PC-3 (cell line): ENCODE results near the gene FUT4. TPM values are rescaled to one million over a fixed set of nuclear protein-coding genes. Genes with fewer than 3 reads are reported as not detected.

ENCODE experiments used
- ATAC-seq: fragments of 200-7000 bp; cut with Tn5 transposase; 2 replicates; pipeline ENCODE4 v1.9.1; 2020; ENCODE audit warnings: mild to moderate bottlenecking, moderate library complexity
- BruUV-seq: library from RNA; stranded (reverse); fragments of 400-500 nt; replicated peaks from 2 replicates; lab custom pipeline; 2021; lab: Mats Ljungman, UMichigan
- CTCF ChIA-PET: fragments of 300-600 bp; sonication (Branson Sonifier 250); formaldehyde crosslinking; loops from one replicate; lab custom pipeline; 2022; ENCODE audit warnings: antibody characterized with exemption; lab: Charles Lee
- POLR2A ChIA-PET: fragments of 300-600 bp; sonication (Branson Sonifier 250); formaldehyde crosslinking; loops from one replicate; lab custom pipeline; 2022; ENCODE audit warnings: antibody characterized with exemption; ENCODE audit not compliant: unreplicated experiment; lab: Charles Lee
- DNase-seq: peaks from one replicate; pipeline ENCODE4 v3.0.0-alpha.2; 2015
- H2AFZ ChIP-seq: fragments of 300-600 bp; sonication (generic); 2 replicates; pipeline ENCODE4 v1.6.0; 2016; ENCODE audit warnings: antibody characterized with exemption, low read length
- H3F3A ChIP-seq: fragments of 300-600 bp; sonication (generic); one replicate; pipeline ENCODE4 v1.6.0; 2017; ENCODE audit warnings: antibody characterized with exemption, low read length, control low read depth, mild to moderate bottlenecking; ENCODE audit not compliant: unreplicated experiment
- H3K27ac ChIP-seq: fragments of 300-600 bp; sonication (generic); 2 replicates; pipeline ENCODE4 v1.5.1; 2016; ENCODE audit warnings: mild to moderate bottlenecking, low read length
- H3K27me3 ChIP-seq: fragments of 300-600 bp; sonication (generic); 2 replicates; pipeline ENCODE4 v1.6.1; 2016; ENCODE audit warnings: low read length, mixed read lengths
- H3K36me3 ChIP-seq: fragments of 300-600 bp; sonication (generic); 2 replicates; pipeline ENCODE4 v1.6.1; 2016; ENCODE audit warnings: low read depth, mixed run types, low read length, mixed read lengths
- H3K4me1 ChIP-seq: fragments of 300-600 bp; sonication (generic); 2 replicates; pipeline ENCODE4 v1.5.1; 2016; ENCODE audit warnings: low read length; ENCODE audit not compliant: insufficient read depth
- H3K4me2 ChIP-seq: fragments of 300-600 bp; sonication (generic); 2 replicates; pipeline ENCODE4 v1.6.0; 2016; ENCODE audit warnings: low read length
- H3K4me3 ChIP-seq: fragments of 300-600 bp; sonication (generic); 2 replicates; pipeline ENCODE4 v1.5.1; 2016; ENCODE audit warnings: mild to moderate bottlenecking, low read length, mixed read lengths
- H3K79me2 ChIP-seq: fragments of 300-600 bp; sonication (generic); 2 replicates; pipeline ENCODE4 v1.6.1; 2017; ENCODE audit warnings: low read length, mixed read lengths
- H3K9ac ChIP-seq: fragments of 300-600 bp; sonication (generic); 2 replicates; pipeline ENCODE4 v1.6.0; 2016; ENCODE audit warnings: mild to moderate bottlenecking, low read length
- H3K9me2 ChIP-seq: fragments of 300-600 bp; sonication (generic); replicated peaks from 2 replicates; pipeline ENCODE4 v1.6.1; 2016; ENCODE audit warnings: mixed run types, low read length, mixed read lengths
- H3K9me3 ChIP-seq: fragments of 300-600 bp; sonication (generic); 2 replicates; pipeline ENCODE4 v1.6.1; 2016; ENCODE audit warnings: low read length, mixed read lengths
- H4K20me1 ChIP-seq: fragments of 300-600 bp; sonication (generic); 2 replicates; pipeline ENCODE4 v1.6.1; 2016; ENCODE audit warnings: low read length, mixed read lengths
- EZH2 ChIP-seq: fragments of 300-600 bp; sonication (generic); IDR thresholded peaks from one replicate; pipeline ENCODE4 v1.6.1; 2017; ENCODE audit warnings: antibody characterized with exemption, mild to moderate bottlenecking, low read length; ENCODE audit not compliant: unreplicated experiment
- EZH2phosphoT487 ChIP-seq: fragments of 300-600 bp; sonication (generic); IDR thresholded peaks from 2 replicates; pipeline ENCODE4 v1.6.1; 2018; ENCODE audit warnings: mild to moderate bottlenecking, antibody characterized with exemption, low read length, borderline replicate concordance
- intact Hi-C: fragments of 100-400 bp; cut with micrococcal nuclease; formaldehyde crosslinking; loops from 2 replicates; pipeline ENCODE4 v1.9.0; 2023
- total RNA-seq: library from RNA; depleted of rRNA; stranded (reverse); fragments of >200 nt; gene quantifications from 2 replicates; pipeline ENCODE4 v1.2.3, GENCODE V29; 2014
- TF ChIP-seq, protein P1 (sequence below): fragments of 300-600 bp; sonication (generic); conservative IDR thresholded peaks from 2 replicates; pipeline ENCODE4 v1.5.1; 2017; ENCODE audit warnings: antibody characterized with exemption, low read depth, mild to moderate bottlenecking, low read length

Gene FUT4
- total RNA-seq, 1 experiment from 2014 or later, result 2.8 TPM

DNA sequence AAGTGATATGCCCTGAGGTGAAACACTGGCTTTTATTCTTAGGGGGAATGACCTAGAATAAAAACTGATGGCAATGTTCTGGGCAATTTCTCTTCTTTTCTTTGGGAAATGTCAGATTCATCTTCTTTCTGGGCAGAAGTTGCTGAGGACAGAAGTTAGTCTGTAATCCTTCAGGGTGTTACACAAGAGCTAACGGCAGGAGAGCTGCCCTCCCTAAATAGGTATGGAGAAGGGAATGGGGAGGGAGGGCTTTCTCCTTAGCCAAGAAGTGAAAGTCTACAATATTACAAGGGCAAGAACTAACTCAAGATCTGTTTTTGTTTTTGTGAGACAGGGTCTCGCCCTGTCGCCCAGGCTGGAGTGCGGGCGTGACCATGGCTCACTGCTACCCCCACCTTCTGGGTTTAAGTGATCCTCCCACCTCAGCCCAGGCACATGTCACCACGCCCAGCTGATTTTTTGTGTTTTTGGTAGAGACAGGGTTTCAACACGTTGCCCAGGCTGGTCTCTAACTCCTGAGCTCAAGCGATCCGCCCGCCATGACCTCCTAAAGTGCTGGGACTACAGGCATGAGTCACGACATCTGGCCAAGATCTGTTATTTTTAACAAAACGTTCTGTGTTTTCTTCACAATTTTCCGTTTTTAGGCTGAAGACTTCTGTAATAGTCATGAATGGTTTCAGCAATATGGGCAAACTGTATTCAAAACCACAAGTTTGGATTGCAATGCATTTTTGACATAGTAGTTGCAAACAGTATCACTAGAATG, 30.7 kb downstream of the FUT4 start:
- Histone ChIP-seq H3K27me3 (peaks cover 9% of the 10 kb centered on the region; the same call in 1 of the 2 replicates), H3K27ac (no peak overlapping the region)
- ATAC-seq, result no peak

DNA sequence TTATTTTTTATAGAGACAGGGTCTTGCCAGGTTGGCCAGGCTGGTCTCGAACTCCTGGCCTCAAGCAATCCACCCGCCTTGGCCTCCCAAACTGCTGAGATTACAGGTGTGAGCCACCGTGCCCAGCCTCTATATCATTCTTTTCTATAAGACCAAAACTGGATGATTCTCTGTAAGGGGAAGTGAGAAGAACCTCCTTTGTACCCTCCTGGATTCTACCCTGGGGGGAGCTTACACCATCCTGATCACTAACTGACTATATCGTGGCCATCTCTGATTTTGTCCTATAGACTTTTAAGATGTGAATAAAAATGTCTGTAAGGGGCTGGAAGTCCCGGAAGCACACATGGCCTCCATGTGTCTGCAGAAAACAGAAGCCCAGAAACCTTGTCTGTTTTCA, 32.6 kb downstream of the FUT4 start:
- Histone ChIP-seq H3K4me1 (no peaks in the 10 kb centered on the region), H3K4me2 (no peak overlapping the region), H3K9me3 (no peaks in the 10 kb centered on the region), H3K9me2 (no peaks in the 10 kb centered on the region), H3K9ac (no peak overlapping the region), H3K27ac (no peak overlapping the region), H3K79me2 (no peaks in the 10 kb centered on the region), H3K36me3 (no peaks in the 10 kb centered on the region), H3K27me3 (peaks cover 9% of the 10 kb centered on the region; the same call in 1 of the 2 replicates), H3K4me3 (no peak overlapping the region), H2AFZ (no peak overlapping the region), H4K20me1 (no peaks in the 10 kb centered on the region), H3F3A (no peaks in the 10 kb centered on the region)
- intact Hi-C loops, result no loop called here
- no TSS peak for BruUV-seq
- ChIA-PET POLR2A (no interaction called here), CTCF (no interaction called here)
- DNase-seq (no peak), ATAC-seq (no peak)
- TF ChIP-seq, protein P1, sequence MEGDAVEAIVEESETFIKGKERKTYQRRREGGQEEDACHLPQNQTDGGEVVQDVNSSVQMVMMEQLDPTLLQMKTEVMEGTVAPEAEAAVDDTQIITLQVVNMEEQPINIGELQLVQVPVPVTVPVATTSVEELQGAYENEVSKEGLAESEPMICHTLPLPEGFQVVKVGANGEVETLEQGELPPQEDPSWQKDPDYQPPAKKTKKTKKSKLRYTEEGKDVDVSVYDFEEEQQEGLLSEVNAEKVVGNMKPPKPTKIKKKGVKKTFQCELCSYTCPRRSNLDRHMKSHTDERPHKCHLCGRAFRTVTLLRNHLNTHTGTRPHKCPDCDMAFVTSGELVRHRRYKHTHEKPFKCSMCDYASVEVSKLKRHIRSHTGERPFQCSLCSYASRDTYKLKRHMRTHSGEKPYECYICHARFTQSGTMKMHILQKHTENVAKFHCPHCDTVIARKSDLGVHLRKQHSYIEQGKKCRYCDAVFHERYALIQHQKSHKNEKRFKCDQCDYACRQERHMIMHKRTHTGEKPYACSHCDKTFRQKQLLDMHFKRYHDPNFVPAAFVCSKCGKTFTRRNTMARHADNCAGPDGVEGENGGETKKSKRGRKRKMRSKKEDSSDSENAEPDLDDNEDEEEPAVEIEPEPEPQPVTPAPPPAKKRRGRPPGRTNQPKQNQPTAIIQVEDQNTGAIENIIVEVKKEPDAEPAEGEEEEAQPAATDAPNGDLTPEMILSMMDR, result no peak
- TF ChIP-seq EZH2 (no peak), EZH2phosphoT487 (no peak)

More for the DNA sequence above, 30.7 kb downstream of the FUT4 start:
- H3K4me2 ChIP-seq, result no peak overlapping the region
- no peaks in the 10 kb centered on the region for H3K9me2 ChIP-seq
- DNase-seq, result no peak
- ChIA-PET POLR2A (no interaction called here), CTCF (no interaction called here)
- intact Hi-C loops, result no loop called here
- H3F3A ChIP-seq, result no peaks in the 10 kb centered on the region
- no TSS peak for BruUV-seq
- no peak overlapping the region for H3K4me3 ChIP-seq
- H3K9ac ChIP-seq, result no peak overlapping the region
- no peak overlapping the region for H2AFZ ChIP-seq
- H4K20me1 ChIP-seq, result no peaks in the 10 kb centered on the region
- no peaks in the 10 kb centered on the region for H3K36me3 ChIP-seq
- no peaks in the 10 kb centered on the region for H3K79me2 ChIP-seq
- H3K9me3 ChIP-seq, result no peaks in the 10 kb centered on the region
- TF ChIP-seq, protein P1, result no peak
- no peak for TF ChIP-seq EZH2
- no peak for TF ChIP-seq EZH2phosphoT487
- H3K4me1 ChIP-seq, result no peaks in the 10 kb centered on the region

DNA sequence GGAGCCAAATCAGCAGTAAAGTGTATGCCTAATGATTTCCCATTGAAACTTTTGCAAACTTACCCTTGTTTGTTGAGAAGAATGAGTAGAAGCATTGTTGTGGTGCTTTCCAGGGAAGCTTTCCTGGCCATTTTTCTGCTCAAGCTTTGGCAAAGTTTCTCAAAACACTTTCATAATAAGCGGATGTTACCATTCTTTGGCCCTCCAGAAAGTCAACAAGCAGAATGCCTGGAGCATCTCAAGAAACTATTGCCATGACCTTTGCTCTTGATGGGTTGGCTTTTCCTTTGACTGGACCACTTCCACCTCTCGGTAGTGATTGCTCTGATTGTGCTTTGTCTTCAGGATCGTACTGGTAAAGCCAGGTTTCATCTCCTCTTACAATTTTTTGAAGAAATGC, 34.1 kb downstream of the FUT4 start:
- TF ChIP-seq EZH2, result no peak
- Histone ChIP-seq H3K79me2 (no peaks in the 10 kb centered on the region), H2AFZ (no peak overlapping the region), H3K4me2 (no peak overlapping the region), H3K27me3 (peaks cover 9% of the 10 kb centered on the region; the same call in 1 of the 2 replicates), H3K9me2 (no peaks in the 10 kb centered on the region), H3K9ac (no peak overlapping the region), H3K36me3 (no peaks in the 10 kb centered on the region), H3K4me3 (no peak overlapping the region), H3K9me3 (no peaks in the 10 kb centered on the region), H4K20me1 (no peaks in the 10 kb centered on the region), H3K27ac (no peak overlapping the region), H3F3A (no peaks in the 10 kb centered on the region), H3K4me1 (no peaks in the 10 kb centered on the region)
- no peak for ATAC-seq
- DNase-seq, result no peak
- intact Hi-C loops, result no loop called here
- ChIA-PET POLR2A (no interaction called here), CTCF (no interaction called here)
- no TSS peak for BruUV-seq
